Activated CD4-positive, CD25-positive, alpha-beta regulatory T cell (primary cell): Measurements from ENCODE around the gene RABEP1.
"Not testable (repeated sequence)": the region's sequence is repeated elsewhere in the genome, so short reads cannot be mapped to it uniquely, and the experiment has no call there.

Experiments
- DNase-seq, 4 experiments: peaks; one replicate each; lab custom pipeline; 2025; lab: John Stamatoyannopoulos, UW

RABEP1 gene

DNA sequence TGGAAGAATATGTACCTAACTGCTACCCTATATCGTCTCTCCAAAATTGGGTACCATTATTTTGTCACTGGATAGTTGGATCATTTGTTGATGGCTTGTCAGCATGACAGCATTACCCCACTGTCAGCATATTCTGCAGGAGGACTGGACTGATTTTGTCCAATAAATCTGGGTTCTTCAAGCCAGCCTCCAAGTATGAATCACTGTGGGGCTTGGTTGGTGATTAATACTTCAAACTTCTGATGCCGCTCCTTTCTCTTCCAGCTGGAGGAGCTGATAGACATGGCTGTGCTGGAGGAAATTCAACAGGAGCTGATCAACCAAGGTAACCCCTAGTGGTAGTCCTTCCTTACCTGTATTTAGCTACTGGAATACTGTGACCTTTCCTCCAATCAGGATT lies 140.4 kb downstream of the RABEP1 start:
- DNase-seq: no peak

DNA sequence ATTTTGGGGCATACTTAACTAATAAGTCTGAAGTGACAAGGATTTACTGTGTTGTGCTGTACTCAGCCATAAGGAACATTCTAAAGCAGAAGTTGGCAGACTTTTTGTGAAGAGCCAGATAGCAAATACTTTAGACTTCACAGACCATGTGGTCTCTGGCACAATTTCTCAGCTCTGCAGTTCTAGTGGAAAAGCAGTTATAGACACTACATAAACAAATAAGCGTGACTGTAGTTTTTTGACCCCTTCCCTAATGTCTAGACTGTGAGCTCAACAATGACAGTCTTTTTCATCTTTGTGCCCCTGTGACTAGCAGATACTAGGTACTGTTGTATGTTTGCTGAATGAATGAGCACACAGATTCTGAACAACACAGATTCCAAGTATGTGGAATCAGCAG lies 142.8 kb downstream of the RABEP1 start:
- no peak for DNase-seq

DNA sequence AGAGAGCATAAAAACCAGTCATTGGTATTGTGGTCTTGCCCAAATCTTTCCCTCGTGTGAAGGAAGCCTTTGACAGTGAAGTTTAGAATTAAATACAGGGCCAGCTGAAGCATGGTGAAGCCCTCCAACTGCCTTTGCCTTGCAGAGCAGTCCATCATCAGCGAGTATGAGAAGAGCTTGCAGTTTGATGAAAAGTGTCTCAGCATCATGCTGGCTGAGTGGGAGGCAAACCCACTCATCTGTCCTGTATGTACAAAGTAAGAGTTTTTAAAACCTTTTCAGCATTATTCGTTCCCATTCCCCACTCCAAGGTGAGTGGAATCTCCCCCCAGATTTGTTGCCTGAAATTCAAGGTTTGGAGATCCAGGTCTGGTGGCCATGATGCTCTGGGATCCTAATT lies 143.7 kb downstream of the RABEP1 start:
- DNase-seq: no peak

DNA sequence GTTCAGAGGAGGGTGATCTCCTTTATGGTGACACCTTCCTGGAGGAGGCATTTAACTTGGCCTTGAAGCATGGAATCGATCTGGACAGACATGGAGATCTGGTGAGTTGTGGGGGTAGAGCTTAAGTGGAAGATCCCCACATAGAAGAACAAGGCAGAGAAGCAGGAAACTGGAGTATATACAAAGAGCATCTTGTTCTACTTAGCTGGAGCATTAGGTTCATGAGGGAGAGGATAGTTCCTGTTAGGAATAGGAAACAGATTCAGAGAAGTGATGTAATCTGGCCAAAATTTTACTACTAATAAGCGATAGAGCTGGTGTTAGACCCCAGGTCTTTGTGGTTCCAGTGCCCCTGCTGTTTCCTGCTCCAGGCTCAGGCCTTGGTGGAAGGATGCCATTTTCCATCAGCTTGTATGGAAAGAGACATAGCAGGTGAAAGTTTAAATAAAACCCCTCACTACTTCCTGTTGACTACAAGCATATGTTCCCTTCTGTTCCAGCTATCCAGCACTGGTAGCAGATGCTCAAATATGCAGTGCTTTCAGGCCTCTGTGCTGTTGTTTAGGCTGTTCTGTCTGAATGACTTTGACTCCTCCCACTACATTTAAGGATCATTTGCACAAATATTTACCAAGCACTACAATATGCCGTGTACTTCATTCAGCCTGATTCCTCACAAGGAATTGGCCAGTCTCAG lies 147.3 kb downstream of the RABEP1 start:
- DNase-seq: no peak

- DNase-seq: no peak
These were observed 148.4 kb downstream of the RABEP1 start for GRCh38 chr17:5430413-5430999.

- not testable (repeated sequence) for DNase-seq
These were observed 149.2 kb downstream of the RABEP1 start for GRCh38 chr17:5431234-5431633.

GRCh38 chr17:5431949-5432556 lies 150.0 kb downstream of the RABEP1 start:
- no peak for DNase-seq

DNA sequence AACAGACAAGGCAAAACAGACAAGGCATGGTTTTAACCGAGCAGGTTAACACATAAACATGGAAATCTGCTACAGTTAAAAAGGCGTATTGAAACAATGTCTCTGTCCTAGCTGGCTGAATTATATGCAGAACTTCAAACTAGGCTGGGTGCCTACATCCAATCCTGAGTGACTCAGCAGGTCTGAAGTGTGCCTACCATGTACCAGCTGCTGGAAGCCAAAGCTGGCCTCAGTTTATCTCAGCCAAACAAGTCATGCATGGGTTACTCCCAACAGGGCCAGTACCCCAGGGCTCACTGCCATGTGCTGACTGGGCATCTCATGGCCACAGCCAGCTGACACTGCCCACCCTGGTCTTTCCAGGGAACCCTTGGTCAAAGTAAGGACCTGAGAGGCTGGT lies 152.9 kb downstream of the RABEP1 start:
- DNase-seq: no peak
